H1 (cell line): Measurements from ENCODE around the gene WLS. TPM values are rescaled to one million over a fixed set of nuclear protein-coding genes. Genes with fewer than 3 reads are reported as not detected.

Experiments
- CTCF ChIA-PET: fragments of 300-600 bp; sonication (Branson Sonifier 250); formaldehyde crosslinking; loops from one replicate; lab custom pipeline; 2021; ENCODE audit not compliant: partially characterized antibody; lab: Charles Lee
- POLR2A ChIA-PET: fragments of 300-600 bp; sonication (Branson Sonifier 250); formaldehyde crosslinking; loops from one replicate; lab custom pipeline; 2021; ENCODE audit warnings: inconsistent platforms; ENCODE audit not compliant: partially characterized antibody; lab: Charles Lee
- DNase-seq, 2 experiments: peaks; one replicate each; pipeline versions ENCODE4 v3.0.0 to v3.0.0-alpha.2; 2010 to 2022; ENCODE audit warnings: low spot score in 2 of 2, low read depth in 1 of 2, mixed read lengths in 1 of 2
- FAIRE-seq: peaks from 2 replicates; lab custom pipeline; 2011; peaks lifted over from hg19 to GRCh38; lab: Jason Lieb, UNC
- H2AFZ ChIP-seq: 2 replicates; pipeline ENCODE4 v1.8.1; 2012; ENCODE audit warnings: low read length, inconsistent platforms
- H2AK5ac ChIP-seq: 2 replicates; pipeline ENCODE4 v1.6.1; 2013; ENCODE audit warnings: low read depth, low read length
- H2BK120ac ChIP-seq: replicated peaks from 2 replicates; pipeline ENCODE3; 2013; ENCODE audit warnings: low read depth, low read length, inconsistent platforms
- H2BK12ac ChIP-seq: 2 replicates; pipeline ENCODE4 v1.6.1; 2013; ENCODE audit warnings: low read depth, low read length
- H2BK15ac ChIP-seq: 2 replicates; pipeline ENCODE4 v1.6.1; 2013; ENCODE audit warnings: low read length
- H2BK20ac ChIP-seq: 2 replicates; pipeline ENCODE4 v1.6.1; 2013; ENCODE audit warnings: low read length
- H2BK5ac ChIP-seq: 2 replicates; pipeline ENCODE4 v1.6.1; 2013; ENCODE audit warnings: low read depth, low read length
- H3K14ac ChIP-seq: 2 replicates; pipeline ENCODE4 v1.6.1; 2013; ENCODE audit warnings: inconsistent platforms; ENCODE audit not compliant: insufficient read length
- H3K18ac ChIP-seq: 2 replicates; pipeline ENCODE4 v1.6.1; 2013; ENCODE audit warnings: low read length; ENCODE audit errors: extremely low read depth
- H3K23ac ChIP-seq: 2 replicates; pipeline ENCODE4 v1.6.1; 2013; ENCODE audit warnings: inconsistent platforms; ENCODE audit not compliant: insufficient read length
- H3K23me2 ChIP-seq: 2 replicates; pipeline ENCODE4 v1.6.1; 2013; ENCODE audit warnings: low read depth, low read length
- H3K27ac ChIP-seq: 2 replicates; pipeline ENCODE4 v1.6.1; 2011; ENCODE audit warnings: low read depth, low read length, inconsistent platforms
- H3K27me3 ChIP-seq, 4 experiments: replicated peaks in 1 of 4; 1 replicate in 1 of 4; 2 replicates in 3 of 4; pipeline versions ENCODE4 v1.6.1 to v1.8.1; 2011 to 2013; ENCODE audit warnings: low read length in 3 of 4, mild to moderate bottlenecking in 3 of 4, inconsistent platforms in 2 of 4, mixed read lengths in 2 of 4, moderate library complexity in 1 of 4; ENCODE audit not compliant: control insufficient read depth in 3 of 4, insufficient read depth in 3 of 4; ENCODE audit errors: extremely low read depth in 1 of 4
- H3K36me3 ChIP-seq, 4 experiments: 2 replicates each; pipeline versions ENCODE4 v1.6.1 to v1.8.1; 2011 to 2013; ENCODE audit warnings: mild to moderate bottlenecking in 4 of 4, low read length in 3 of 4, moderate library complexity in 2 of 4, control low read depth in 1 of 4, inconsistent platforms in 1 of 4; ENCODE audit not compliant: insufficient read depth in 4 of 4, control insufficient read depth in 2 of 4
- H3K4ac ChIP-seq: replicated peaks from 2 replicates; pipeline ENCODE3; 2013; ENCODE audit warnings: low read length, low read depth, mixed read lengths, inconsistent platforms; ENCODE audit not compliant: insufficient read length
- H3K4me1 ChIP-seq, 4 experiments: replicated peaks in 1 of 4; 1 replicate in 1 of 4; 2 replicates in 3 of 4; pipeline versions ENCODE4 v1.6.1 to v1.8.1; 2011 to 2013; ENCODE audit warnings: low read length in 3 of 4, inconsistent platforms in 2 of 4, mixed read lengths in 1 of 4; ENCODE audit not compliant: insufficient read depth in 4 of 4, control insufficient read depth in 3 of 4
- H3K4me2 ChIP-seq, 2 experiments: 2 replicates each; pipeline versions ENCODE4 v1.6.1 to v1.8.1; 2011 to 2013; ENCODE audit warnings: low read depth in 2 of 2, low read length in 2 of 2, control low read depth in 1 of 2, inconsistent platforms in 1 of 2, mild to moderate bottlenecking in 1 of 2; ENCODE audit not compliant: insufficient read depth in 1 of 2
- H3K4me3 ChIP-seq, 4 experiments: fragments of 200-600, 300-600 bp in 1 of 4; sonication (generic), shearing (Covaris generic), sonication (Bioruptor Twin) in 1 of 4; 2 replicates each; pipeline versions ENCODE4 v1.5.1 to v1.8.1; 2011 to 2016; ENCODE audit warnings: low read length in 4 of 4, low read depth in 3 of 4, control low read depth in 2 of 4, inconsistent platforms in 2 of 4, mild to moderate bottlenecking in 2 of 4, mixed read lengths in 1 of 4, moderate library complexity in 1 of 4; ENCODE audit not compliant: insufficient read depth in 2 of 4; ENCODE audit errors: extremely low read depth in 1 of 4
- H3K56ac ChIP-seq: replicated peaks from 2 replicates; pipeline ENCODE3; 2013; ENCODE audit warnings: low read depth, mild to moderate bottlenecking, mixed read lengths, low read length, inconsistent platforms; ENCODE audit not compliant: insufficient read length
- H3K79me1 ChIP-seq: 2 replicates; pipeline ENCODE4 v1.6.1; 2013; ENCODE audit warnings: low read depth, low read length, control low read depth
- H3K79me2 ChIP-seq, 2 experiments: 2 replicates each; pipeline versions ENCODE4 v1.6.1 to v1.8.1; 2012 to 2013; ENCODE audit warnings: low read length in 2 of 2, mild to moderate bottlenecking in 2 of 2, inconsistent platforms in 1 of 2; ENCODE audit not compliant: insufficient read depth in 2 of 2, control insufficient read depth in 1 of 2
- H3K9ac ChIP-seq, 4 experiments: replicated peaks in 1 of 4; 1 replicate in 1 of 4; 2 replicates in 3 of 4; pipeline versions ENCODE4 v1.6.1 to v1.8.1; 2011 to 2013; ENCODE audit warnings: low read depth in 3 of 4, low read length in 3 of 4, control low read depth in 2 of 4, mild to moderate bottlenecking in 2 of 4, moderate library complexity in 2 of 4, inconsistent platforms in 1 of 4; ENCODE audit errors: extremely low read depth in 1 of 4
- H3K9me3 ChIP-seq, 2 experiments: 2 replicates each; pipeline versions ENCODE4 v1.6.1 to v1.8.1; 2012 to 2013; ENCODE audit warnings: mild to moderate bottlenecking in 2 of 2, moderate library complexity in 2 of 2, control low read depth in 1 of 2, inconsistent platforms in 1 of 2, low read depth in 1 of 2, low read length in 1 of 2, mixed read lengths in 1 of 2; ENCODE audit not compliant: insufficient read depth in 2 of 2
- H4K20me1 ChIP-seq, 2 experiments: replicated peaks in 1 of 2; 2 replicates each; pipeline versions ENCODE3 to v1.8.1; 2011 to 2013; ENCODE audit warnings: inconsistent platforms in 2 of 2, low read length in 2 of 2, mild to moderate bottlenecking in 1 of 2; ENCODE audit not compliant: insufficient read depth in 2 of 2, control insufficient read depth in 1 of 2
- H4K5ac ChIP-seq: 2 replicates; pipeline ENCODE4 v1.6.1; 2013; ENCODE audit warnings: low read length, low read depth, mixed read lengths, inconsistent platforms; ENCODE audit not compliant: insufficient read length
- H4K8ac ChIP-seq: 2 replicates; pipeline ENCODE4 v1.8.0; 2013; ENCODE audit warnings: mild to moderate bottlenecking, moderate library complexity, low read length, inconsistent platforms; ENCODE audit not compliant: insufficient read depth; ENCODE audit errors: extremely low read depth
- H4K91ac ChIP-seq: replicated peaks from 2 replicates; pipeline ENCODE3; 2013; ENCODE audit warnings: low read length, mixed read lengths, inconsistent platforms; ENCODE audit not compliant: insufficient read length
- EP300 ChIP-seq, 2 experiments: IDR thresholded peaks; 1 replicate in 1 of 2; 2 replicates in 1 of 2; pipeline ENCODE4 v1.6.1; 2011 to 2012; ENCODE audit warnings: low read depth in 2 of 2, low read length in 2 of 2, mild to moderate bottlenecking in 2 of 2, borderline replicate concordance in 1 of 2, inconsistent platforms in 1 of 2, moderate library complexity in 1 of 2
- SIRT6 ChIP-seq: IDR thresholded peaks from one replicate; pipeline ENCODE4 v1.7.1; 2012; ENCODE audit warnings: low read length, inconsistent platforms
- WGBS, 2 experiments: shearing (Covaris generic) in 1 of 2; methylation state at CpG; one replicate each; pipeline versions ENCODE4 v1.1.6 to v1.1.7; 2013 to 2015; ENCODE audit warnings: low lambda C conversion rate in 2 of 2, mixed read lengths in 2 of 2, inconsistent platforms in 1 of 2, low coverage in 1 of 2, missing lambda C conversion rate in 1 of 2; ENCODE audit not compliant: insufficient replicate concordance in 2 of 2, insufficient coverage in 1 of 2, insufficient read length in 1 of 2; ENCODE audit errors: extremely low coverage in 1 of 2, missing lambda C conversion rate in 1 of 2; 5-methylcytosine and 5-hydroxymethylcytosine counted together
- polyA plus RNA-seq, 7 experiments: library from polyadenylated mRNA; depleted of rRNA in 3 of 7; stranded (reverse) in 5 of 7; unstranded in 2 of 7; fragments of >200 nt in 5 of 7; fragments of 200-250 nt in 2 of 7; gene quantifications; 1 replicate in 5 of 7; 2 replicates in 1 of 7; 4 replicates in 1 of 7; pipeline versions ENCODE4 v1.2.1 to v1.2.3, GENCODE V29; 2011 to 2013; ENCODE audit warnings: missing spikeins in 2 of 7, mixed read lengths in 2 of 7
- total RNA-seq: library from RNA; stranded (reverse); fragmentation: NEBNext Ultra II Directional; extraction: Animal tissue kit (Norgen Biotek cat#: 25700); gene quantifications from 2 replicates; pipeline ENCODE4 v1.2.1, GENCODE V29; 2021

WLS gene
- total and polyA plus RNA-seq, 2 of the 8 experiments (the other 6 are each of a cell fraction or from before 2014, with no cell fraction given) = 1.2 to 2.7 TPM

DNA sequence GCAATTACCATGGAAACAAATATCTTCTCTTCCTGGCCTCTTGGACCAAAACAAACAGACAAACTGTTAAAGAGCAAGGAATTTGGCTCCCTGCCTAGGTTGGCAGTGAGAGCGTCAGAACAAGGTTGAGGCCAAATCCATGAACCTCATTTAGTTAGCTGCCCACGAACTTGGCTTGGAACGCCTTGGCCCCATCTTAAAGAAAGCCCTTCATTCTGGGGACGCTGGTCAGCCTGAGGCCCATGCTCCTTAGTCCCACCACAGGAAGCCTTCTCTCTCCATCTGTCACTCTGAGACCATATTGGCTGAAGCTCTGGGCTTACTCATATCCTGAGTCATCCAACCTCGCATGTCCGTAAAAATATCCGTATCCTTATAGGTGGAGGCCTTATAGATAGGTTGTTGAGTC lies 119.5 kb downstream of the WLS start:
- H4K91ac ChIP-seq = no peak overlapping the region

More for the DNA sequence above, 119.5 kb downstream of the WLS start:
- Histone ChIP-seq H3K27me3 (no peaks in the 10 kb centered on the region), H2BK15ac (no peak overlapping the region), H3K4me3 (no peak overlapping the region), H4K8ac (no peak overlapping the region), H3K9ac (no peak overlapping the region), H3K4me1 (peaks cover 0 to 2% (median 0%) of the 10 kb centered on the region in 4 experiments; a peak in 1 of 7 replicates), H3K18ac (no peak overlapping the region), H4K20me1 (no peaks in the 10 kb centered on the region), H3K36me3 (no peaks in the 10 kb centered on the region), H2BK120ac (no peak overlapping the region), H3K4me2 (no peak overlapping the region), H3K23ac (no peak overlapping the region), H3K79me2 (no peaks in the 10 kb centered on the region), H4K5ac (no peak overlapping the region), H2AK5ac (no peak overlapping the region), H3K56ac (no peak overlapping the region), H2AFZ (no peak overlapping the region), H2BK5ac (no peak overlapping the region), H3K4ac (no peak overlapping the region), H3K14ac (no peak overlapping the region), H2BK12ac (no peak overlapping the region), H3K79me1 (no peaks in the 10 kb centered on the region)
- DNase-seq = peak in 1 of 2 experiments; percentile 1
- POLR2A ChIA-PET = no interaction called here
- CTCF ChIA-PET = interaction anchor here (1.2 to 13.0 kb wide), 5 partner anchors 46 to 259 kb away, joined by 3 to 202 read pairs (median 4); no protein-coding TSS in a partner anchor
- TF ChIP-seq EP300 (IDR thresholded peaks at IDR 0.05; ENCODE audit: borderline replicate concordance in 1 of 2, low read depth in 2 of 2, low read length in 2 of 2) (no peak), SIRT6 (no peak)
- TF ChIP-seq, all 59 proteins: peak for 0
- no peak for FAIRE-seq
- Histone ChIP-seq H3K23me2 (no peaks in the 10 kb centered on the region), H2BK20ac (no peak overlapping the region), H3K27ac (no peak overlapping the region), H3K9me3 (no peaks in the 10 kb centered on the region)
- 74% methylated on average over 7 of the region's 7 CpGs; no CpG with 5 or more reads in 1 of the 2 experiments for WGBS, 2 experiments
